ENCODE results near the gene DLK1. TPM values are rescaled to one million over a fixed set of nuclear protein-coding genes. Genes with fewer than 3 reads are reported as not detected.

The DLK1 gene
- total and polyA plus RNA-seq, 2 of the 13 experiments (the other 11 are each of a cell fraction or from before 2014, with no cell fraction given), result 95.5 to 312 TPM

- TF ChIP-seq ZNF33B (CRISPR knock-in tag; IDR thresholded peaks at IDR 0.05) (no peak), ZNF740 (CRISPR knock-in tag; IDR thresholded peaks at IDR 0.05) (no peak), KMT2B (CRISPR knock-in tag; IDR thresholded peaks at IDR 0.05) (no peak), E2F5 (CRISPR knock-in tag; conservative IDR thresholded peaks at IDR 0.05) (no peak), RBFOX2 (IDR thresholded peaks at IDR 0.05; ENCODE audit: low read depth, low read length) (no peak), ZNF839 (CRISPR knock-in tag; IDR thresholded peaks at IDR 0.05; ENCODE audit: borderline replicate concordance) (no peak), GABPA (IDR thresholded peaks at IDR 0.05; ENCODE audit: low read depth, low read length) (no peak), GABPA (CRISPR knock-in tag; IDR thresholded peaks at IDR 0.05; ENCODE audit: low read depth) (no peak), GTF3A (CRISPR knock-in tag; conservative IDR thresholded peaks at IDR 0.05) (no peak), RARG (CRISPR knock-in tag; IDR thresholded peaks at IDR 0.05; ENCODE audit: low read depth) (no peak), ZNF34 (CRISPR knock-in tag; IDR thresholded peaks at IDR 0.05; ENCODE audit: borderline replicate concordance) (no peak), ZNF510 (CRISPR knock-in tag; IDR thresholded peaks at IDR 0.05; ENCODE audit: low read depth) (no peak), ZNF362 (CRISPR knock-in tag; IDR thresholded peaks at IDR 0.05; ENCODE audit: borderline replicate concordance) (no peak), NR2F6 (IDR thresholded peaks at IDR 0.05) (no peak), NR2F6 (CRISPR knock-in tag; IDR thresholded peaks at IDR 0.05) (no peak), ZSCAN20 (CRISPR knock-in tag; IDR thresholded peaks at IDR 0.05; ENCODE audit: borderline replicate concordance) (no peak)
- Histone ChIP-seq H3K4me3 (replicated peaks in 1 of 3; ENCODE audit: insufficient read depth in 1 of 3, low read depth in 2 of 3, low read length in 3 of 3) (no peak overlapping the region), H3K4me1 (ENCODE audit: insufficient read depth, low read length) (peaks cover 74% of the 10 kb centered on the region), H3K36me3 (replicated peaks in 1 of 2; ENCODE audit: control insufficient read depth in 1 of 2, insufficient read depth in 2 of 2, low read length in 2 of 2) (no peaks in the 10 kb centered on the region), H3K27me3 (ENCODE audit: control insufficient read depth in 1 of 2, insufficient read depth in 2 of 2, low read length in 2 of 2) (peaks cover 6 to 13% of the 10 kb centered on the region in 2 experiments; a peak in 2 of 5 replicates), H3K9ac (ENCODE audit: insufficient read depth, low read depth, low read length) (no peak overlapping the region), H4K20me1 (ENCODE audit: insufficient read depth, low read length) (no peaks in the 10 kb centered on the region), H3K27ac (ENCODE audit: extremely low read length, insufficient read depth, low read length) (no peak overlapping the region), H3K9me3 (ENCODE audit: low read length) (no peaks in the 10 kb centered on the region), H3K79me2 (ENCODE audit: insufficient read depth, low read length) (no peaks in the 10 kb centered on the region), H2AFZ (ENCODE audit: low read length) (no peak overlapping the region), H3K4me2 (ENCODE audit: low read depth, low read length) (no peak overlapping the region)
- in situ Hi-C loops (cut with HindIII; ENCODE audit: extremely low pct_ligation_motif_present, low pct_unique_long_range_greater_than_20kb), result no loop called here
- DNase-seq (ENCODE audit: low spot score) (no peak), ATAC-seq (no peak), FAIRE-seq (no peak)
- intact Hi-C loops (cut with micrococcal nuclease; ENCODE audit: unreplicated experiment), result no loop called here
- POLR2A ChIA-PET, result no interaction called here
- BruUV-seq (replicated peaks), result no TSS peak
- WGBS (ENCODE audit: low lambda C conversion rate), result 80% methylated on average over 8 of the region's 8 CpGs
- CTCF ChIA-PET (ENCODE audit: low intra/inter-chr PET ratio, low total read pairs), result no interaction called here
These were observed 24.1 kb upstream of the DLK1 start for GRCh38 chr14:100702590-100702989.
